HG02759 (cell line): ENCODE results near the gene FMO3.

Source experiments
- ATAC-seq: cut with Tn5 transposase; IDR thresholded peaks from one replicate; pipeline ENCODE4 v1.9.1; 2021; ENCODE audit warnings: mild to moderate bottlenecking, moderate library complexity; ENCODE audit not compliant: unreplicated experiment

Gene FMO3

GRCh38 chr1:171115280-171115897 is 24.7 kb downstream of the FMO3 start:
- ATAC-seq, result no peak

GRCh38 chr1:171116676-171117075 is 26.0 kb downstream of the FMO3 start:
- no peak for ATAC-seq

GRCh38 chr1:171117085-171117484 is 26.4 kb downstream of the FMO3 start:
- ATAC-seq, result no peak

- ATAC-seq, result no peak
Observed at GRCh38 chr1:171119648-171120047, 28.9 kb downstream of the FMO3 start.

- ATAC-seq, result no peak
Observed at GRCh38 chr1:171122299-171122698, 31.6 kb downstream of the FMO3 start.

- ATAC-seq, result no peak
Observed at GRCh38 chr1:171122893-171123292, 32.2 kb downstream of the FMO3 start.

GRCh38 chr1:171126504-171126903 is 35.8 kb downstream of the FMO3 start:
- ATAC-seq, result no peak

GRCh38 chr1:171127099-171127498 is 36.4 kb downstream of the FMO3 start:
- no peak for ATAC-seq

- ATAC-seq, result no peak
Observed at GRCh38 chr1:171127501-171127900, 36.8 kb downstream of the FMO3 start.

- no peak for ATAC-seq
Observed at GRCh38 chr1:171128463-171128862, 37.8 kb downstream of the FMO3 start.

GRCh38 chr1:171134204-171134923 is 43.7 kb downstream of the FMO3 start:
- no peak for ATAC-seq

- ATAC-seq, result no peak
Observed at GRCh38 chr1:171137580-171137979, 46.9 kb downstream of the FMO3 start.

- no peak for ATAC-seq
Observed at GRCh38 chr1:171138980-171139379, 48.3 kb downstream of the FMO3 start.

- ATAC-seq, result no peak
Observed at GRCh38 chr1:171139890-171140289, 49.2 kb downstream of the FMO3 start.

- ATAC-seq, result no peak
Observed at GRCh38 chr1:171140401-171140800, 49.7 kb downstream of the FMO3 start.

- ATAC-seq, result no peak
Observed at GRCh38 chr1:171140956-171141687, 50.4 kb downstream of the FMO3 start.

GRCh38 chr1:171141688-171142415 is 51.1 kb downstream of the FMO3 start:
- ATAC-seq, result no peak

- no peak for ATAC-seq
Observed at GRCh38 chr1:171142416-171143385, 52.0 kb downstream of the FMO3 start.

- ATAC-seq, result no peak
Observed at GRCh38 chr1:171150156-171150555, 59.5 kb downstream of the FMO3 start.

- ATAC-seq, result no peak
Observed at GRCh38 chr1:171152549-171152948, 61.8 kb downstream of the FMO3 start.
